HepG2 (cell line): ENCODE data around the gene PLD1. TPM values are rescaled to one million over a fixed set of nuclear protein-coding genes. Genes with fewer than 3 reads are reported as not detected.

Source experiments
- ATAC-seq: fragments of 200-7000 bp; cut with Tn5 transposase; 3 replicates; pipeline ENCODE4 v1.9.1; 2020; ENCODE audit warnings: mild to moderate bottlenecking, moderate library complexity
- BruUV-seq: library from RNA; stranded (reverse); fragments of 400-500 nt; replicated peaks from 2 replicates; lab custom pipeline; 2021; lab: Mats Ljungman, UMichigan
- CTCF ChIA-PET: fragments of 300-600 bp; formaldehyde crosslinking; extraction: SDS; loops from one replicate; lab custom pipeline; 2021; ENCODE audit warnings: low total read pairs, inconsistent platforms, low intra/inter-chr PET ratio; lab: Yijun Ruan, JAX
- POLR2A ChIA-PET: fragments of 350-600 bp; sonication (Branson Sonifier 250); formaldehyde crosslinking; loops from one replicate; lab custom pipeline; 2020; ENCODE audit warnings: antibody characterized with exemption, inconsistent platforms; lab: Yijun Ruan, JAX
- DNase-seq: peaks from one replicate; pipeline ENCODE4 v3.0.0-alpha.2; 2015; ENCODE audit warnings: low spot score
- FAIRE-seq: peaks from 3 replicates; lab custom pipeline; 2011; peaks lifted over from hg19 to GRCh38; lab: Jason Lieb, UNC
- H2AFZ ChIP-seq: one replicate; pipeline ENCODE4 v1.6.1; 2011; ENCODE audit warnings: low read length, inconsistent platforms
- H3K27ac ChIP-seq: fragments of 300-600 bp; 3 replicates; pipeline ENCODE4 v1.8.0; 2011; ENCODE audit warnings: mixed run types, mild to moderate bottlenecking, mixed read lengths, low read length, inconsistent platforms; ENCODE audit not compliant: insufficient read depth; ENCODE audit errors: extremely low read length
- H3K27me3 ChIP-seq, 2 experiments: fragments of 200-600 bp in 1 of 2; 2 replicates in 1 of 2; 3 replicates in 1 of 2; pipeline versions ENCODE4 v1.6.0 to v1.8.0; 2011; ENCODE audit warnings: low read length in 2 of 2, mild to moderate bottlenecking in 2 of 2, moderate library complexity in 2 of 2, inconsistent platforms in 1 of 2; ENCODE audit not compliant: insufficient read depth in 2 of 2, control insufficient read depth in 1 of 2
- H3K36me3 ChIP-seq, 2 experiments: fragments of 200-600 bp in 1 of 2; replicated peaks in 1 of 2; 2 replicates in 1 of 2; 3 replicates in 1 of 2; pipeline versions ENCODE4 v1.5.1 to v1.8.0; 2011; ENCODE audit warnings: low read length in 2 of 2, inconsistent platforms in 1 of 2; ENCODE audit not compliant: insufficient read depth in 2 of 2, control insufficient read depth in 1 of 2
- H3K4me1 ChIP-seq: 2 replicates; pipeline ENCODE4 v1.5.1; 2012; ENCODE audit warnings: low read length, inconsistent platforms; ENCODE audit not compliant: insufficient read depth
- H3K4me2 ChIP-seq: 2 replicates; pipeline ENCODE4 v1.6.0; 2011; ENCODE audit warnings: low read depth, low read length, inconsistent platforms
- H3K4me3 ChIP-seq, 3 experiments: fragments of 200-600 bp in 1 of 3; sonication (generic), shearing (Covaris generic) in 1 of 3; replicated peaks in 1 of 3; 2 replicates each; pipeline ENCODE4 v1.5.1; 2011 to 2016; ENCODE audit warnings: low read length in 3 of 3, inconsistent platforms in 2 of 3, low read depth in 2 of 3, mild to moderate bottlenecking in 2 of 3, control low read depth in 1 of 3, mixed read lengths in 1 of 3; ENCODE audit not compliant: insufficient read depth in 1 of 3
- H3K79me2 ChIP-seq: one replicate; pipeline ENCODE4 v1.6.1; 2011; ENCODE audit warnings: low read length, inconsistent platforms; ENCODE audit not compliant: insufficient read depth
- H3K9ac ChIP-seq: 2 replicates; pipeline ENCODE4 v1.6.0; 2011; ENCODE audit warnings: mild to moderate bottlenecking, low read depth, low read length, inconsistent platforms; ENCODE audit not compliant: insufficient read depth
- H3K9me3 ChIP-seq: 2 replicates; pipeline ENCODE4 v1.5.1; 2012; ENCODE audit warnings: mild to moderate bottlenecking, low read length
- H4K20me1 ChIP-seq: 2 replicates; pipeline ENCODE4 v1.6.0; 2011; ENCODE audit warnings: inconsistent platforms, mild to moderate bottlenecking, low read length, moderate library complexity; ENCODE audit not compliant: insufficient read depth
- DPF2 ChIP-seq: sonication (generic); formaldehyde crosslinking; IDR thresholded peaks from 2 replicates; pipeline ENCODE4 v1.4.0; 2020; ENCODE audit warnings: mild to moderate bottlenecking, low read depth, missing genetic modification reagents, borderline replicate concordance
- FOXO1 ChIP-seq: sonication (generic); formaldehyde crosslinking; IDR thresholded peaks from 2 replicates; pipeline ENCODE4 v1.4.0; 2020; ENCODE audit warnings: missing genetic modification reagents
- FOXP4 ChIP-seq: sonication (generic); formaldehyde crosslinking; IDR thresholded peaks from 2 replicates; pipeline ENCODE4 v1.4.0; 2020; ENCODE audit warnings: missing genetic modification reagents
- KDM5B ChIP-seq: sonication (generic); formaldehyde crosslinking; IDR thresholded peaks from 2 replicates; pipeline ENCODE4 v1.4.0; 2020; ENCODE audit warnings: missing genetic modification reagents, mild to moderate bottlenecking, borderline replicate concordance
- MTF1 ChIP-seq: sonication (generic); formaldehyde crosslinking; IDR thresholded peaks from 2 replicates; pipeline ENCODE4 v1.5.0; 2020; ENCODE audit warnings: missing genetic modification reagents
- RXRB ChIP-seq: IDR thresholded peaks from 2 replicates; pipeline ENCODE4 v1.6.1; 2016; ENCODE audit warnings: borderline replicate concordance, missing genetic modification reagents, missing compliant biosample characterization
- SIN3B ChIP-seq: fragments of 150-350 bp; IDR thresholded peaks from 2 replicates; pipeline ENCODE4 v1.6.1; 2014; ENCODE audit warnings: low read length
- SP4 ChIP-seq: sonication (generic); formaldehyde crosslinking; IDR thresholded peaks from 2 replicates; pipeline ENCODE4 v1.8.1; 2023; ENCODE audit warnings: mild to moderate bottlenecking, missing genetic modification reagents
- TOPORS ChIP-seq: sonication (generic); formaldehyde crosslinking; IDR thresholded peaks from 2 replicates; pipeline ENCODE4 v1.8.0; 2023; ENCODE audit warnings: mild to moderate bottlenecking, missing genetic modification reagents
- ZNF180 ChIP-seq: sonication (generic); formaldehyde crosslinking; IDR thresholded peaks from 2 replicates; pipeline ENCODE4 v1.4.0; 2020; ENCODE audit warnings: low read depth, missing genetic modification reagents, borderline replicate concordance
- ZNF567 ChIP-seq: sonication (generic); formaldehyde crosslinking; IDR thresholded peaks from 2 replicates; pipeline ENCODE4 v1.8.1; 2023; ENCODE audit warnings: mild to moderate bottlenecking, missing genetic modification reagents, borderline replicate concordance
- WGBS: methylation state at CpG from one replicate; pipeline ENCODE4 v1.1.6; 2017; ENCODE audit warnings: low lambda C conversion rate; 5-methylcytosine and 5-hydroxymethylcytosine counted together
- in situ Hi-C: cut with HindIII; loops from 2 replicates; pipeline ENCODE4 v1.10.0; 2017; ENCODE audit warnings: low pct_unique_long_range_greater_than_20kb; ENCODE audit not compliant: extremely low pct_ligation_motif_present
- intact Hi-C: fragments of 100-400 bp; cut with micrococcal nuclease; formaldehyde crosslinking; loops from one replicate; pipeline ENCODE4 v1.10.0; 2022; ENCODE audit not compliant: unreplicated experiment
- polyA plus RNA-seq, 8 experiments: library from polyadenylated mRNA; depleted of rRNA in 3 of 8; stranded (reverse) in 7 of 8; unstranded in 1 of 8; fragments of >200 nt; fragmentation: Illumina TruSeq in 4 of 8; extraction: Trizol in 4 of 8; gene quantifications; 2 replicates each; pipeline versions ENCODE4 v1.2.1 to v1.2.3, GENCODE V29; 2011 to 2016; ENCODE audit warnings: low read depth in 4 of 8, missing spikeins in 1 of 8, mixed read lengths in 1 of 8; ENCODE audit not compliant: insufficient read depth in 1 of 8
- total RNA-seq, 5 experiments: library from RNA; depleted of rRNA; stranded (reverse); fragments of >200 nt; fragmentation: Illumina TruSeq; extraction: Trizol; gene quantifications; 2 replicates each; pipeline ENCODE4 v1.2.3, GENCODE V29; 2016; ENCODE audit warnings: low read depth in 1 of 5
- TF ChIP-seq, protein P1 (sequence below): sonication (generic); formaldehyde crosslinking; IDR thresholded peaks from 2 replicates; pipeline ENCODE4 v1.4.0; 2020; ENCODE audit warnings: missing genetic modification reagents
- TF ChIP-seq, protein P2 (sequence below): sonication (generic); formaldehyde crosslinking; IDR thresholded peaks from 2 replicates; pipeline ENCODE4 v1.5.0; 2020; ENCODE audit warnings: mild to moderate bottlenecking, missing genetic modification reagents
- TF ChIP-seq, protein P3 (sequence below): sonication (generic); formaldehyde crosslinking; IDR thresholded peaks from 2 replicates; pipeline ENCODE4 v1.9.0; 2021; ENCODE audit warnings: missing genetic modification reagents, mild to moderate bottlenecking, borderline replicate concordance
- TF ChIP-seq, protein P4 (sequence below): sonication (generic); formaldehyde crosslinking; IDR thresholded peaks from 2 replicates; pipeline ENCODE4 v1.4.0; 2020; ENCODE audit warnings: missing genetic modification reagents, borderline replicate concordance
- TF ChIP-seq, protein P5 (sequence below): IDR thresholded peaks from 2 replicates; pipeline ENCODE4 v1.6.1; 2016; ENCODE audit warnings: missing genetic modification reagents, missing compliant biosample characterization

PLD1 gene
- total and polyA plus RNA-seq, 2 of the 13 experiments (the other 11 are each of a cell fraction or from before 2014, with no cell fraction given): 27.1 to 59.4 TPM

DNA sequence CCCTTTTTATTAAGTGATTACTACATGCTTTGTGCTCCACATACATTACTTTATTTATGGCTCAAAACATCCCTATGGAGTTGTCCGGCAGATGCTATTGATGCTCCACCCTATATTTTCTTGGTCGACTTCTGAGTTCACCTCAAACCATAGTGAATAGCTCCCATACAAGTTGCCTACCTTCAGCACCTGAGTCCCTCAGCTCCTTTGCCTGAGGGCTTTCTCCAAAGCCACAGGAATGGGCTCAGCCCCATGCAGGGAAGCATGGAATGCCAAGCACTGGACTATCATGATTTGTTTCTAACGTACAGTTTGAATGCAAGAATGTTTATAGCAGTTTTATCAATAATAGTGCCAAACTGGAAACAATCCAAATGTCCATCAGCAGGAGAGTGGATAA, 225.2 kb downstream of the PLD1 start:
- DNase-seq: no peak
- 43% methylated on average over 3 of the region's 3 CpGs for WGBS
- TF ChIP-seq KDM5B (CRISPR knock-in tag) (no peak), ZNF567 (CRISPR knock-in tag) (no peak), FOXO1 (CRISPR knock-in tag) (no peak), RXRB (CRISPR knock-in tag) (no peak), ZNF180 (CRISPR knock-in tag) (no peak), SIN3B (no peak), MTF1 (CRISPR knock-in tag) (no peak), TOPORS (CRISPR knock-in tag) (no peak), FOXP4 (CRISPR knock-in tag) (no peak), DPF2 (CRISPR knock-in tag) (no peak), SP4 (no peak)
- TF ChIP-seq, protein P1, sequence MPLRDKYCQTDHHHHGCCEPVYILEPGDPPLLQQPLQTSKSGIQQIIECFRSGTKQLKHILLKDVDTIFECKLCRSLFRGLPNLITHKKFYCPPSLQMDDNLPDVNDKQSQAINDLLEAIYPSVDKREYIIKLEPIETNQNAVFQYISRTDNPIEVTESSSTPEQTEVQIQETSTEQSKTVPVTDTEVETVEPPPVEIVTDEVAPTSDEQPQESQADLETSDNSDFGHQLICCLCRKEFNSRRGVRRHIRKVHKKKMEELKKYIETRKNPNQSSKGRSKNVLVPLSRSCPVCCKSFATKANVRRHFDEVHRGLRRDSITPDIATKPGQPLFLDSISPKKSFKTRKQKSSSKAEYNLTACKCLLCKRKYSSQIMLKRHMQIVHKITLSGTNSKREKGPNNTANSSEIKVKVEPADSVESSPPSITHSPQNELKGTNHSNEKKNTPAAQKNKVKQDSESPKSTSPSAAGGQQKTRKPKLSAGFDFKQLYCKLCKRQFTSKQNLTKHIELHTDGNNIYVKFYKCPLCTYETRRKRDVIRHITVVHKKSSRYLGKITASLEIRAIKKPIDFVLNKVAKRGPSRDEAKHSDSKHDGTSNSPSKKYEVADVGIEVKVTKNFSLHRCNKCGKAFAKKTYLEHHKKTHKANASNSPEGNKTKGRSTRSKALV (CRISPR knock-in tag): no peak
- TF ChIP-seq, protein P2, sequence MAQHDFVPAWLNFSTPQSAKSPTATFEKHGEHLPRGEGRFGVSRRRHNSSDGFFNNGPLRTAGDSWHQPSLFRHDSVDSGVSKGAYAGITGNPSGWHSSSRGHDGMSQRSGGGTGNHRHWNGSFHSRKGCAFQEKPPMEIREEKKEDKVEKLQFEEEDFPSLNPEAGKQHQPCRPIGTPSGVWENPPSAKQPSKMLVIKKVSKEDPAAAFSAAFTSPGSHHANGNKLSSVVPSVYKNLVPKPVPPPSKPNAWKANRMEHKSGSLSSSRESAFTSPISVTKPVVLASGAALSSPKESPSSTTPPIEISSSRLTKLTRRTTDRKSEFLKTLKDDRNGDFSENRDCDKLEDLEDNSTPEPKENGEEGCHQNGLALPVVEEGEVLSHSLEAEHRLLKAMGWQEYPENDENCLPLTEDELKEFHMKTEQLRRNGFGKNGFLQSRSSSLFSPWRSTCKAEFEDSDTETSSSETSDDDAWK (CRISPR knock-in tag): no peak
- TF ChIP-seq, protein P3, sequence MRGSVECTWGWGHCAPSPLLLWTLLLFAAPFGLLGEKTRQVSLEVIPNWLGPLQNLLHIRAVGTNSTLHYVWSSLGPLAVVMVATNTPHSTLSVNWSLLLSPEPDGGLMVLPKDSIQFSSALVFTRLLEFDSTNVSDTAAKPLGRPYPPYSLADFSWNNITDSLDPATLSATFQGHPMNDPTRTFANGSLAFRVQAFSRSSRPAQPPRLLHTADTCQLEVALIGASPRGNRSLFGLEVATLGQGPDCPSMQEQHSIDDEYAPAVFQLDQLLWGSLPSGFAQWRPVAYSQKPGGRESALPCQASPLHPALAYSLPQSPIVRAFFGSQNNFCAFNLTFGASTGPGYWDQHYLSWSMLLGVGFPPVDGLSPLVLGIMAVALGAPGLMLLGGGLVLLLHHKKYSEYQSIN (CRISPR knock-in tag): no peak
- TF ChIP-seq, protein P4, sequence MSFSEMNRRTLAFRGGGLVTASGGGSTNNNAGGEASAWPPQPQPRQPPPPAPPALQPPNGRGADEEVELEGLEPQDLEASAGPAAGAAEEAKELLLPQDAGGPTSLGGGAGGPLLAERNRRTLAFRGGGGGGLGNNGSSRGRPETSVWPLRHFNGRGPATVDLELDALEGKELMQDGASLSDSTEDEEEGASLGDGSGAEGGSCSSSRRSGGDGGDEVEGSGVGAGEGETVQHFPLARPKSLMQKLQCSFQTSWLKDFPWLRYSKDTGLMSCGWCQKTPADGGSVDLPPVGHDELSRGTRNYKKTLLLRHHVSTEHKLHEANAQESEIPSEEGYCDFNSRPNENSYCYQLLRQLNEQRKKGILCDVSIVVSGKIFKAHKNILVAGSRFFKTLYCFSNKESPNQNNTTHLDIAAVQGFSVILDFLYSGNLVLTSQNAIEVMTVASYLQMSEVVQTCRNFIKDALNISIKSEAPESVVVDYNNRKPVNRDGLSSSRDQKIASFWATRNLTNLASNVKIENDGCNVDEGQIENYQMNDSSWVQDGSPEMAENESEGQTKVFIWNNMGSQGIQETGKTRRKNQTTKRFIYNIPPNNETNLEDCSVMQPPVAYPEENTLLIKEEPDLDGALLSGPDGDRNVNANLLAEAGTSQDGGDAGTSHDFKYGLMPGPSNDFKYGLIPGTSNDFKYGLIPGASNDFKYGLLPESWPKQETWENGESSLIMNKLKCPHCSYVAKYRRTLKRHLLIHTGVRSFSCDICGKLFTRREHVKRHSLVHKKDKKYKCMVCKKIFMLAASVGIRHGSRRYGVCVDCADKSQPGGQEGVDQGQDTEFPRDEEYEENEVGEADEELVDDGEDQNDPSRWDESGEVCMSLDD (CRISPR knock-in tag): no peak
- TF ChIP-seq, protein P5, sequence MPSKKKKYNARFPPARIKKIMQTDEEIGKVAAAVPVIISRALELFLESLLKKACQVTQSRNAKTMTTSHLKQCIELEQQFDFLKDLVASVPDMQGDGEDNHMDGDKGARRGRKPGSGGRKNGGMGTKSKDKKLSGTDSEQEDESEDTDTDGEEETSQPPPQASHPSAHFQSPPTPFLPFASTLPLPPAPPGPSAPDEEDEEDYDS (CRISPR knock-in tag): no peak

More for the DNA sequence above, 225.2 kb downstream of the PLD1 start:
- no peaks in the 10 kb centered on the region for H3K79me2 ChIP-seq
- 0 out of 5 replicates have a peak, but pooled peaks cover 0 to 2% of the 10 kb centered on the region in 2 experiments for H3K27me3 ChIP-seq
- intact Hi-C loops: no loop called here
- ChIA-PET POLR2A (no interaction called here), CTCF (no interaction called here)
- no TSS peak for BruUV-seq
- in situ Hi-C loops: no loop called here
- H4K20me1 ChIP-seq: no peaks in the 10 kb centered on the region
- FAIRE-seq (no peak), ATAC-seq (no peak)
- H3K36me3 ChIP-seq: no peaks in the 10 kb centered on the region
- no peak overlapping the region for H3K27ac ChIP-seq
- no peak overlapping the region for H3K4me3 ChIP-seq
- no peaks in the 10 kb centered on the region for H3K4me1 ChIP-seq
- H3K9ac ChIP-seq: no peak overlapping the region
- H3K4me2 ChIP-seq: no peak overlapping the region
- no peak overlapping the region for H2AFZ ChIP-seq
- no peaks in the 10 kb centered on the region for H3K9me3 ChIP-seq
